GM19239 (cell line): ENCODE data around the gene TMEM109.

Source experiments
- DNase-seq: peaks from one replicate; pipeline ENCODE4 v3.0.0; 2011; ENCODE audit warnings: low spot score; ENCODE audit not compliant: insufficient read length
- FAIRE-seq: peaks from 2 replicates; lab custom pipeline; 2011; peaks lifted over from hg19 to GRCh38; lab: Jason Lieb, UNC

Gene TMEM109

GRCh38 chr11:60924110-60924905, 10.3 kb downstream of the TMEM109 start, which contains the start of gene TMEM132A:
Gene TMEM132A (plus strand): TSS chr11:60924460. CDS start chr11:60924634, 174 bp downstream.
- peak; percentile 59 for FAIRE-seq
- no peak for DNase-seq

GRCh38 chr11:60924906-60925853, 11.2 kb downstream of the TMEM109 start:
- FAIRE-seq (peak; percentile 86), DNase-seq (no peak)

GRCh38 chr11:60925868-60926267, 11.9 kb downstream of the TMEM109 start:
- FAIRE-seq (no peak), DNase-seq (no peak)

GRCh38 chr11:60926500-60926899, 12.5 kb downstream of the TMEM109 start:
- no peak for DNase-seq
- FAIRE-seq = no peak

- FAIRE-seq (no peak), DNase-seq (no peak)
Measured at GRCh38 chr11:60927061-60927592, 13.2 kb downstream of the TMEM109 start.

- FAIRE-seq (no peak), DNase-seq (no peak)
Measured at GRCh38 chr11:60927600-60927999, 13.6 kb downstream of the TMEM109 start.

GRCh38 chr11:60928563-60929001, 14.6 kb downstream of the TMEM109 start:
- FAIRE-seq = no peak
- no peak for DNase-seq

GRCh38 chr11:60929764-60930163, 15.8 kb downstream of the TMEM109 start:
- FAIRE-seq (no peak), DNase-seq (no peak)

- DNase-seq (no peak), FAIRE-seq (no peak)
Measured at GRCh38 chr11:60930394-60930793, 16.4 kb downstream of the TMEM109 start.

- FAIRE-seq (no peak), DNase-seq (no peak)
Measured at GRCh38 chr11:60931917-60932316, 18.0 kb downstream of the TMEM109 start.

- FAIRE-seq = peak; percentile 61
- no peak for DNase-seq
Measured at GRCh38 chr11:60932605-60933356, 18.8 kb downstream of the TMEM109 start.

- no peak for DNase-seq
- no peak for FAIRE-seq
Measured at GRCh38 chr11:60933416-60934123, 19.6 kb downstream of the TMEM109 start.

- FAIRE-seq (no peak), DNase-seq (no peak)
Measured at GRCh38 chr11:60934124-60934789, 20.3 kb downstream of the TMEM109 start.

GRCh38 chr11:60934790-60935605, 21.0 kb downstream of the TMEM109 start:
- no peak for DNase-seq
- no peak for FAIRE-seq

GRCh38 chr11:60935676-60936442, 21.9 kb downstream of the TMEM109 start:
- DNase-seq (no peak), FAIRE-seq (no peak)

GRCh38 chr11:60936467-60937143, 22.6 kb downstream of the TMEM109 start:
- DNase-seq (no peak), FAIRE-seq (no peak)

GRCh38 chr11:60937144-60937527, 23.2 kb downstream of the TMEM109 start:
- DNase-seq = no peak

More at GRCh38 chr11:60937144-60937527, 23.2 kb downstream of the TMEM109 start:
- no peak for FAIRE-seq
